H9 (cell line): ENCODE data around the gene TEX22. TPM values are rescaled to one million over a fixed set of nuclear protein-coding genes. Genes with fewer than 3 reads are reported as not detected.

Source experiments
- DNase-seq: peaks from one replicate; pipeline ENCODE4 v3.0.0-alpha.2; 2017
- H2AFZ ChIP-seq: one replicate; pipeline ENCODE4 v1.6.1; 2013; ENCODE audit warnings: mild to moderate bottlenecking, low read length, control low read depth, moderate library complexity
- H2AK5ac ChIP-seq: 2 replicates; pipeline ENCODE4 v1.6.1; 2013; ENCODE audit warnings: low read length, control low read depth, mixed read lengths; ENCODE audit not compliant: insufficient read length
- H2BK120ac ChIP-seq: one replicate; pipeline ENCODE4 v1.6.1; 2013; ENCODE audit warnings: low read depth, mild to moderate bottlenecking, low read length, control low read depth, inconsistent platforms; ENCODE audit not compliant: poor library complexity, severe bottlenecking
- H2BK12ac ChIP-seq: 2 replicates; pipeline ENCODE4 v1.6.1; 2013; ENCODE audit warnings: low read length, control low read depth, mixed read lengths, low read depth; ENCODE audit not compliant: insufficient read length
- H2BK15ac ChIP-seq: 2 replicates; pipeline ENCODE4 v1.6.1; 2013; ENCODE audit warnings: low read depth, low read length, control low read depth
- H2BK20ac ChIP-seq: one replicate; pipeline ENCODE4 v1.6.1; 2013; ENCODE audit warnings: low read depth, mild to moderate bottlenecking, low read length, control low read depth, inconsistent platforms; ENCODE audit not compliant: poor library complexity, severe bottlenecking
- H2BK5ac ChIP-seq: 2 replicates; pipeline ENCODE4 v1.6.1; 2013; ENCODE audit warnings: low read length, control low read depth, mixed read lengths; ENCODE audit not compliant: insufficient read length
- H3K14ac ChIP-seq: 2 replicates; pipeline ENCODE4 v1.6.1; 2013; ENCODE audit warnings: low read length, control low read depth; ENCODE audit not compliant: insufficient read depth
- H3K18ac ChIP-seq: 2 replicates; pipeline ENCODE4 v1.6.1; 2013; ENCODE audit warnings: low read depth, mild to moderate bottlenecking, mixed read lengths, low read length, control low read depth; ENCODE audit not compliant: insufficient read length
- H3K23ac ChIP-seq: 2 replicates; pipeline ENCODE4 v1.6.1; 2013; ENCODE audit warnings: low read length, control low read depth, mixed read lengths, low read depth; ENCODE audit not compliant: insufficient read length
- H3K23me2 ChIP-seq: 2 replicates; pipeline ENCODE4 v1.6.1; 2013; ENCODE audit warnings: low read depth, mild to moderate bottlenecking, mixed read lengths, low read length, control low read depth; ENCODE audit not compliant: insufficient read length, poor library complexity, severe bottlenecking
- H3K27ac ChIP-seq: 2 replicates; pipeline ENCODE4 v1.5.1; 2013; ENCODE audit warnings: low read length, control low read depth, mixed read lengths, low read depth; ENCODE audit not compliant: insufficient read length
- H3K27me3 ChIP-seq: 2 replicates; pipeline ENCODE4 v1.6.1; 2013; ENCODE audit warnings: low read length, control low read depth, inconsistent platforms; ENCODE audit not compliant: insufficient read depth
- H3K4ac ChIP-seq: 2 replicates; pipeline ENCODE4 v1.6.1; 2013; ENCODE audit warnings: low read depth, mild to moderate bottlenecking, control low read depth, inconsistent platforms, low read length, moderate library complexity
- H3K4me1 ChIP-seq: 2 replicates; pipeline ENCODE4 v1.6.1; 2013; ENCODE audit warnings: low read length, control low read depth, inconsistent platforms; ENCODE audit not compliant: insufficient read depth
- H3K4me2 ChIP-seq: 2 replicates; pipeline ENCODE4 v1.6.1; 2013; ENCODE audit warnings: low read length, control low read depth, mixed read lengths; ENCODE audit not compliant: insufficient read length, insufficient read depth
- H3K56ac ChIP-seq: 2 replicates; pipeline ENCODE4 v1.6.1; 2013; ENCODE audit warnings: low read depth, mild to moderate bottlenecking, mixed read lengths, low read length, control low read depth; ENCODE audit not compliant: insufficient read length
- H3K79me1 ChIP-seq: 2 replicates; pipeline ENCODE4 v1.6.1; 2013; ENCODE audit warnings: low read depth, mild to moderate bottlenecking, moderate library complexity, low read length, control low read depth, inconsistent platforms; ENCODE audit not compliant: insufficient read depth, poor library complexity, severe bottlenecking
- H3K79me2 ChIP-seq: 2 replicates; pipeline ENCODE4 v1.6.1; 2013; ENCODE audit warnings: low read length, control low read depth, inconsistent platforms; ENCODE audit not compliant: insufficient read depth
- H3K9ac ChIP-seq: 2 replicates; pipeline ENCODE4 v1.6.1; 2013; ENCODE audit warnings: low read length, control low read depth, mixed read lengths; ENCODE audit not compliant: insufficient read length; ENCODE audit errors: extremely low read depth
- H3K9me3 ChIP-seq: one replicate; pipeline ENCODE4 v1.6.1; 2013; ENCODE audit warnings: low read depth, low read length, inconsistent platforms; ENCODE audit not compliant: control insufficient read depth
- H3T11ph ChIP-seq: one replicate; pipeline ENCODE4 v1.6.1; 2013; ENCODE audit warnings: mild to moderate bottlenecking, low read length, control low read depth, inconsistent platforms
- H4K20me1 ChIP-seq: one replicate; pipeline ENCODE4 v1.6.1; 2013; ENCODE audit not compliant: control insufficient read depth, insufficient read length, insufficient read depth
- H4K5ac ChIP-seq: 2 replicates; pipeline ENCODE4 v1.6.1; 2013; ENCODE audit warnings: low read depth, mild to moderate bottlenecking, mixed read lengths, low read length, control low read depth; ENCODE audit not compliant: insufficient read length
- H4K8ac ChIP-seq: replicated peaks from 2 replicates; pipeline ENCODE4 v1.6.1; 2013; ENCODE audit warnings: low read length, control low read depth, mixed read lengths, low read depth; ENCODE audit not compliant: insufficient read length
- H4K91ac ChIP-seq: 2 replicates; pipeline ENCODE4 v1.6.1; 2013; ENCODE audit warnings: low read depth, mild to moderate bottlenecking, moderate library complexity, mixed read lengths, low read length, control low read depth; ENCODE audit not compliant: insufficient read length
- H3K27ac Mint-ChIP-seq, 3 experiments: 2 replicates in 2 of 3; 3 replicates in 1 of 3; pipeline ENCODE4 v1.8.0; 2020 to 2021; ENCODE audit warnings: mixed read lengths in 3 of 3, mild to moderate bottlenecking in 1 of 3, moderate library complexity in 1 of 3
- H3K27me3 Mint-ChIP-seq: 2 replicates; pipeline ENCODE4 v1.8.0; 2021; ENCODE audit warnings: low read depth, mild to moderate bottlenecking, moderate library complexity, mixed read lengths
- H3K36me3 Mint-ChIP-seq, 3 experiments: 2 replicates in 2 of 3; 3 replicates in 1 of 3; pipeline ENCODE4 v1.8.0; 2020 to 2021; ENCODE audit warnings: low read depth in 3 of 3, mixed read lengths in 3 of 3; ENCODE audit not compliant: insufficient read depth in 1 of 3
- H3K4me1 Mint-ChIP-seq, 2 experiments: 2 replicates each; pipeline ENCODE4 v1.8.0; 2020; ENCODE audit warnings: mixed read lengths in 2 of 2
- H3K4me3 Mint-ChIP-seq, 2 experiments: 2 replicates in 1 of 2; 3 replicates in 1 of 2; pipeline ENCODE4 v1.8.0; 2020 to 2021; ENCODE audit warnings: mild to moderate bottlenecking in 2 of 2, mixed read lengths in 2 of 2, moderate library complexity in 1 of 2
- H3K9me3 Mint-ChIP-seq, 2 experiments: 2 replicates in 1 of 2; 3 replicates in 1 of 2; pipeline ENCODE4 v1.8.0; 2020; ENCODE audit warnings: mild to moderate bottlenecking in 2 of 2, mixed read lengths in 2 of 2, moderate library complexity in 1 of 2
- WGBS: extraction: QIAGEN DNeasy Blood & Tissue Kit; methylation state at CpG from one replicate; pipeline ENCODE4 v1.1.7; 2013; ENCODE audit warnings: missing lambda C conversion rate, low lambda C conversion rate, mixed read lengths; ENCODE audit not compliant: insufficient read length; ENCODE audit errors: extremely low coverage; 5-methylcytosine and 5-hydroxymethylcytosine counted together
- total RNA-seq: library from RNA; stranded (reverse); gene quantifications from 2 replicates; pipeline ENCODE4 v1.2.1, GENCODE V29; 2021
- TF ChIP-seq, protein P1 (sequence below): fragments of 200-600 bp; sonication (generic); conservative IDR thresholded peaks from 3 replicates; pipeline ENCODE4 v1.8.0; 2021; ENCODE audit warnings: antibody characterized with exemption, mild to moderate bottlenecking

TEX22 gene
- total RNA-seq, 1 experiment from 2014 or later: 0.83 TPM

DNA sequence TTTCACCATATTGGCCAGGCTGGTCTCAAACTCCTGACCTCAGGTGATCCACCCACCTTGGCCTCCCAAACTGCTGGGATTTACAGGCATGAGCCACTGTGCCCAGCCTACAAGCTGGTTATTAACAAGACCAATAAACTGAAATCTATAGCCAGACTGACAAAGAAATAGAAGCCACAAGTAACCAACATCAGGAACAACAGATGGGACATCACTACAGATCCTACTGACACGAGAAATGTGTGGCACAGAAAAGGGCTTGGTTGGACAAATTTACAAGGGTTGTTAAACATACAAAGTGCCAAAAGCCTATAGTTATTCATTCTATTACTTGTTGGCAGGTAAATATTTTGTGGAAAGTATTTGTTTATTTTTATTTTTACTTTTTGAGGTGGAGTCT lies 32.9 kb downstream of the TEX22 start:
- H3K27me3 ChIP-seq: no peaks in the 10 kb centered on the region
- H4K8ac ChIP-seq: no peak overlapping the region
- no peak overlapping the region for H2AFZ ChIP-seq
- H4K20me1 ChIP-seq: no peaks in the 10 kb centered on the region
- no peaks in the 10 kb centered on the region for H3K23me2 ChIP-seq
- no peak for DNase-seq
- H3K18ac ChIP-seq: no peak overlapping the region
- H3K9me3 ChIP-seq: no peaks in the 10 kb centered on the region
- no peak overlapping the region for H3K9ac ChIP-seq
- peaks cover 12 to 13% of the 10 kb centered on the region in 2 experiments for H3K4me1 Mint-ChIP-seq
- H2AK5ac ChIP-seq: no peak overlapping the region
- H3K4me3 Mint-ChIP-seq: no peak overlapping the region
- H3K4me1 ChIP-seq: no peaks in the 10 kb centered on the region
- no peak overlapping the region for H2BK12ac ChIP-seq
- H4K91ac ChIP-seq: no peak overlapping the region
- H3K36me3 Mint-ChIP-seq: peaks cover 32 to 53% (median 42%) of the 10 kb centered on the region in 3 experiments
- WGBS: no CpG with 5 or more reads among the region's 1 CpG
- H3K9me3 Mint-ChIP-seq: peaks cover 0 to 3% of the 10 kb centered on the region in 2 experiments; a peak in 1 of 5 replicates
- no peak overlapping the region for H3K14ac ChIP-seq
- no peak overlapping the region for H3K4me2 ChIP-seq
- H3K56ac ChIP-seq: no peak overlapping the region
- no peak overlapping the region for H2BK5ac ChIP-seq
- H3K27me3 Mint-ChIP-seq: no peaks in the 10 kb centered on the region; the same call in 1 of the 2 replicates
- peaks cover 39% of the 10 kb centered on the region; the same call in 1 of the 2 replicates for H3K79me2 ChIP-seq
- no peak overlapping the region for H2BK120ac ChIP-seq
- no peak overlapping the region for H3T11ph ChIP-seq
- no peak overlapping the region for H3K27ac ChIP-seq
- peaks cover 17% of the 10 kb centered on the region for H3K79me1 ChIP-seq
- no peak overlapping the region for H3K4ac ChIP-seq
- H2BK20ac ChIP-seq: no peak overlapping the region
- no peak overlapping the region for H2BK15ac ChIP-seq
- TF ChIP-seq, protein P1, sequence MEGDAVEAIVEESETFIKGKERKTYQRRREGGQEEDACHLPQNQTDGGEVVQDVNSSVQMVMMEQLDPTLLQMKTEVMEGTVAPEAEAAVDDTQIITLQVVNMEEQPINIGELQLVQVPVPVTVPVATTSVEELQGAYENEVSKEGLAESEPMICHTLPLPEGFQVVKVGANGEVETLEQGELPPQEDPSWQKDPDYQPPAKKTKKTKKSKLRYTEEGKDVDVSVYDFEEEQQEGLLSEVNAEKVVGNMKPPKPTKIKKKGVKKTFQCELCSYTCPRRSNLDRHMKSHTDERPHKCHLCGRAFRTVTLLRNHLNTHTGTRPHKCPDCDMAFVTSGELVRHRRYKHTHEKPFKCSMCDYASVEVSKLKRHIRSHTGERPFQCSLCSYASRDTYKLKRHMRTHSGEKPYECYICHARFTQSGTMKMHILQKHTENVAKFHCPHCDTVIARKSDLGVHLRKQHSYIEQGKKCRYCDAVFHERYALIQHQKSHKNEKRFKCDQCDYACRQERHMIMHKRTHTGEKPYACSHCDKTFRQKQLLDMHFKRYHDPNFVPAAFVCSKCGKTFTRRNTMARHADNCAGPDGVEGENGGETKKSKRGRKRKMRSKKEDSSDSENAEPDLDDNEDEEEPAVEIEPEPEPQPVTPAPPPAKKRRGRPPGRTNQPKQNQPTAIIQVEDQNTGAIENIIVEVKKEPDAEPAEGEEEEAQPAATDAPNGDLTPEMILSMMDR: no peak
- H4K5ac ChIP-seq: no peak overlapping the region
- no peak overlapping the region for H3K23ac ChIP-seq
- no peak overlapping the region for H3K27ac Mint-ChIP-seq
